ENCODE measurements around the gene CDCA5. TPM values are rescaled to one million over a fixed set of nuclear protein-coding genes. Genes with fewer than 3 reads are reported as not detected.

CDCA5 gene
- total RNA-seq, 1 donor from 2014 or later = 6.0 TPM

- no peak for TF ChIP-seq CTCF (IDR thresholded peaks at IDR 0.05)
- Mint-ChIP-seq H3K27ac (ENCODE audit: unreplicated experiment) (no peak overlapping the region), H3K27me3 (ENCODE audit: unreplicated experiment) (no peaks in the 10 kb centered on the region), H3K36me3 (ENCODE audit: unreplicated experiment) (peaks cover 18% of the 10 kb centered on the region), H3K9me3 (ENCODE audit: unreplicated experiment) (no peaks in the 10 kb centered on the region), H3K4me1 (ENCODE audit: unreplicated experiment) (peaks cover 31% of the 10 kb centered on the region), H3K4me3 (ENCODE audit: unreplicated experiment) (no peak overlapping the region)
- DNase-seq (ENCODE audit: extremely low spot score, unreplicated experiment) = no peak
Observed at GRCh38 chr11:65086809-65087208, 3.0 kb upstream of the CDCA5 start.

GRCh38 chr11:65085446-65085845 lies 1.6 kb upstream of the CDCA5 start:
- H3K4me1 Mint-ChIP-seq (ENCODE audit: unreplicated experiment) = peaks cover 31% of the 10 kb centered on the region
- no peak for TF ChIP-seq CTCF (IDR thresholded peaks at IDR 0.05)
- DNase-seq (ENCODE audit: extremely low spot score, unreplicated experiment) = no peak
- peak overlapping the region; percentile 97 for H3K27ac Mint-ChIP-seq (ENCODE audit: unreplicated experiment)
- no peaks in the 10 kb centered on the region for H3K27me3 Mint-ChIP-seq (ENCODE audit: unreplicated experiment)
- peaks cover 18% of the 10 kb centered on the region for H3K36me3 Mint-ChIP-seq (ENCODE audit: unreplicated experiment)
- peak overlapping the region; percentile 93 for H3K4me3 Mint-ChIP-seq (ENCODE audit: unreplicated experiment)
- no peaks in the 10 kb centered on the region for H3K9me3 Mint-ChIP-seq (ENCODE audit: unreplicated experiment)

- H3K27ac Mint-ChIP-seq (ENCODE audit: unreplicated experiment) = peak overlapping the region; percentile 97
- H3K4me3 Mint-ChIP-seq (ENCODE audit: unreplicated experiment) = peak overlapping the region; percentile 93
- H3K27me3 Mint-ChIP-seq (ENCODE audit: unreplicated experiment) = no peaks in the 10 kb centered on the region
- DNase-seq (ENCODE audit: extremely low spot score, unreplicated experiment) = no peak
- no peak for TF ChIP-seq CTCF (IDR thresholded peaks at IDR 0.05)
- H3K36me3 Mint-ChIP-seq (ENCODE audit: unreplicated experiment) = peaks cover 18% of the 10 kb centered on the region
- peaks cover 31% of the 10 kb centered on the region for H3K4me1 Mint-ChIP-seq (ENCODE audit: unreplicated experiment)
- no peaks in the 10 kb centered on the region for H3K9me3 Mint-ChIP-seq (ENCODE audit: unreplicated experiment)
Observed at GRCh38 chr11:65084598-65085375, 947 bp upstream of the CDCA5 start.

GRCh38 chr11:65083134-65083833 lies 556 bp downstream of the CDCA5 start:
- peak overlapping the region; percentile 93 for H3K4me3 Mint-ChIP-seq (ENCODE audit: unreplicated experiment)
- no peak for DNase-seq (ENCODE audit: extremely low spot score, unreplicated experiment)
- peaks cover 5% of the 10 kb centered on the region for H3K36me3 Mint-ChIP-seq (ENCODE audit: unreplicated experiment)
- H3K9me3 Mint-ChIP-seq (ENCODE audit: unreplicated experiment) = no peaks in the 10 kb centered on the region
- H3K27ac Mint-ChIP-seq (ENCODE audit: unreplicated experiment) = peak overlapping the region; percentile 97
- no peak for TF ChIP-seq CTCF (IDR thresholded peaks at IDR 0.05)
- H3K4me1 Mint-ChIP-seq (ENCODE audit: unreplicated experiment) = peaks cover 28% of the 10 kb centered on the region
- no peaks in the 10 kb centered on the region for H3K27me3 Mint-ChIP-seq (ENCODE audit: unreplicated experiment)

GRCh38 chr11:65078786-65079342 lies 5.0 kb downstream of the CDCA5 start:
- no peaks in the 10 kb centered on the region for H3K9me3 Mint-ChIP-seq (ENCODE audit: unreplicated experiment)
- no peak overlapping the region for H3K4me3 Mint-ChIP-seq (ENCODE audit: unreplicated experiment)
- H3K36me3 Mint-ChIP-seq (ENCODE audit: unreplicated experiment) = no peaks in the 10 kb centered on the region
- H3K27me3 Mint-ChIP-seq (ENCODE audit: unreplicated experiment) = no peaks in the 10 kb centered on the region
- no peak overlapping the region for H3K27ac Mint-ChIP-seq (ENCODE audit: unreplicated experiment)
- peaks cover 12% of the 10 kb centered on the region for H3K4me1 Mint-ChIP-seq (ENCODE audit: unreplicated experiment)
- DNase-seq (ENCODE audit: extremely low spot score, unreplicated experiment) = no peak
- TF ChIP-seq CTCF (IDR thresholded peaks at IDR 0.05) = no peak

Data from osteocyte (in vitro differentiated cells).